Neural progenitor cell (in vitro differentiated cells): Measurements from ENCODE around the gene SSBP4.

Experiments
- EZH2 ChIP-seq: fragments of 200-600 bp; sonication (generic); IDR thresholded peaks from 2 replicates; pipeline ENCODE4 v1.6.1; 2017; ENCODE audit warnings: antibody characterized with exemption, mild to moderate bottlenecking, moderate library complexity
- TF ChIP-seq, protein P1 (sequence below): fragments of 200-600 bp; sonication (generic); IDR thresholded peaks from 2 replicates; pipeline ENCODE4 v1.5.1; 2017; ENCODE audit warnings: antibody characterized with exemption, mild to moderate bottlenecking

DNA sequence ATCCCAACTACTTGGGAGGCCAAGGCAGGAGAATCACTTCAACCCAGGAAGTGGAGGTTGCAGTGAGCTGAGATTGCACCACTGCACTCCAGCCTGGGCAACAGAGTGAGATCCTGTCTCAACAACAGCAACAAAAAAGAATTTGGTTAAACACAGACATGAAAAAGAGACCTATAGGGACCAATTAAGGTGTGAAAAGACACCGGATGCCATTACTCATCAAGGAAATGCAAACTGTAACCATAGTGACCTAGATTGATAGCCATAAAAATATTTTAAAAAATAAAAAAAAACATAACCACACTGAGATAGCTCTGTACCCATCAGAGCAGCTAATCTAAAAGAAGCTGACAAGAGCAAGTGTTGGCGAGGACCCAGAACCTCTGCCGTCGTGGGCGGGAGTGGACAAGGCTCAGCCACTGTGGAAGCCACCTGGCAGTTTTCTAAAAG is 55.8 kb downstream of the SSBP4 start:
- TF ChIP-seq, protein P1, sequence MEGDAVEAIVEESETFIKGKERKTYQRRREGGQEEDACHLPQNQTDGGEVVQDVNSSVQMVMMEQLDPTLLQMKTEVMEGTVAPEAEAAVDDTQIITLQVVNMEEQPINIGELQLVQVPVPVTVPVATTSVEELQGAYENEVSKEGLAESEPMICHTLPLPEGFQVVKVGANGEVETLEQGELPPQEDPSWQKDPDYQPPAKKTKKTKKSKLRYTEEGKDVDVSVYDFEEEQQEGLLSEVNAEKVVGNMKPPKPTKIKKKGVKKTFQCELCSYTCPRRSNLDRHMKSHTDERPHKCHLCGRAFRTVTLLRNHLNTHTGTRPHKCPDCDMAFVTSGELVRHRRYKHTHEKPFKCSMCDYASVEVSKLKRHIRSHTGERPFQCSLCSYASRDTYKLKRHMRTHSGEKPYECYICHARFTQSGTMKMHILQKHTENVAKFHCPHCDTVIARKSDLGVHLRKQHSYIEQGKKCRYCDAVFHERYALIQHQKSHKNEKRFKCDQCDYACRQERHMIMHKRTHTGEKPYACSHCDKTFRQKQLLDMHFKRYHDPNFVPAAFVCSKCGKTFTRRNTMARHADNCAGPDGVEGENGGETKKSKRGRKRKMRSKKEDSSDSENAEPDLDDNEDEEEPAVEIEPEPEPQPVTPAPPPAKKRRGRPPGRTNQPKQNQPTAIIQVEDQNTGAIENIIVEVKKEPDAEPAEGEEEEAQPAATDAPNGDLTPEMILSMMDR: no peak
- TF ChIP-seq EZH2: no peak
